ENCODE results near the gene DPY19L1.

GRCh38 chr7:34928052-34928451, 109.2 kb downstream of the DPY19L1 start:
- TF ChIP-seq CTCF (conservative IDR thresholded peaks at IDR 0.05) = peak; percentile 71
- no peak for TF ChIP-seq EZH2 (IDR thresholded peaks at IDR 0.05; ENCODE audit: low read depth)

Measured in PC-9 (cell line).